ENCODE data around the gene NLRP1.

The NLRP1 gene

GRCh38 chr17:5473906-5474305 is 110.4 kb downstream of the NLRP1 start:
- no peak for DNase-seq (ENCODE audit: low spot score)

- DNase-seq (ENCODE audit: low spot score): no peak
These were observed 111.8 kb downstream of the NLRP1 start for GRCh38 chr17:5472511-5472910.

GRCh38 chr17:5468075-5468473 is 116.2 kb downstream of the NLRP1 start:
- DNase-seq (ENCODE audit: low spot score): no peak

- no peak for DNase-seq (ENCODE audit: low spot score)
These were observed 116.9 kb downstream of the NLRP1 start for GRCh38 chr17:5467416-5467815.

- DNase-seq (ENCODE audit: low spot score): no peak
These were observed 118.0 kb downstream of the NLRP1 start for GRCh38 chr17:5466295-5466694.

- no peak for DNase-seq (ENCODE audit: low spot score)
These were observed 119.4 kb downstream of the NLRP1 start for GRCh38 chr17:5464717-5465507.

Data from LoVo (cell line).